ENCODE data around the gene UGT1A7. TPM values are rescaled to one million over a fixed set of nuclear protein-coding genes. Genes with fewer than 3 reads are reported as not detected.

The UGT1A7 gene
- total RNA-seq, 2 donors from 2014 or later = not detected

- Mint-ChIP-seq H3K36me3 (ENCODE audit: low read depth) (peaks cover 3% of the 10 kb centered on the region), H3K27ac (no peak overlapping the region), H3K4me3 (no peak overlapping the region), H3K27me3 (peaks cover 60% of the 10 kb centered on the region), H3K4me1 (no peaks in the 10 kb centered on the region)
- no peaks in the 10 kb centered on the region for H3K9me3 ChIP-seq (ENCODE audit: control insufficient read depth, low read length, poor library complexity, severe bottlenecking)
- ATAC-seq (no peak), DNase-seq (no peak)
Measured at GRCh38 chr2:233764264-233764663, 82.6 kb downstream of the UGT1A7 start.

GRCh38 chr2:233764761-233765160 lies 83.1 kb downstream of the UGT1A7 start:
- Mint-ChIP-seq H3K4me3 (no peak overlapping the region), H3K36me3 (ENCODE audit: low read depth) (peaks cover 4% of the 10 kb centered on the region), H3K27ac (no peak overlapping the region), H3K4me1 (no peaks in the 10 kb centered on the region), H3K27me3 (peaks cover 65% of the 10 kb centered on the region)
- ATAC-seq (no peak), DNase-seq (no peak)
- no peaks in the 10 kb centered on the region for H3K9me3 ChIP-seq (ENCODE audit: control insufficient read depth, low read length, poor library complexity, severe bottlenecking)

- H3K9me3 ChIP-seq (ENCODE audit: control insufficient read depth, low read length, poor library complexity, severe bottlenecking) = no peaks in the 10 kb centered on the region
- ATAC-seq = no peak
- peaks cover 4% of the 10 kb centered on the region for H3K36me3 Mint-ChIP-seq (ENCODE audit: low read depth)
- H3K4me3 Mint-ChIP-seq = no peak overlapping the region
- H3K27ac Mint-ChIP-seq = no peak overlapping the region
- H3K4me1 Mint-ChIP-seq = no peaks in the 10 kb centered on the region
- peaks cover 64% of the 10 kb centered on the region for H3K27me3 Mint-ChIP-seq
- DNase-seq = no peak
Measured at GRCh38 chr2:233766416-233766815, 84.7 kb downstream of the UGT1A7 start.

GRCh38 chr2:233768076-233768475 lies 86.4 kb downstream of the UGT1A7 start:
- Mint-ChIP-seq H3K36me3 (ENCODE audit: low read depth) (peaks cover 4% of the 10 kb centered on the region), H3K27ac (no peak overlapping the region), H3K4me3 (no peak overlapping the region), H3K4me1 (no peaks in the 10 kb centered on the region), H3K27me3 (peaks cover 58% of the 10 kb centered on the region)
- no peaks in the 10 kb centered on the region for H3K9me3 ChIP-seq (ENCODE audit: control insufficient read depth, low read length, poor library complexity, severe bottlenecking)
- ATAC-seq (no peak), DNase-seq (no peak)

GRCh38 chr2:233769260-233769659 lies 87.6 kb downstream of the UGT1A7 start:
- no peak for ATAC-seq
- no peak overlapping the region for H3K27ac Mint-ChIP-seq

GRCh38 chr2:233772153-233772552 lies 90.5 kb downstream of the UGT1A7 start:
- H3K27ac Mint-ChIP-seq = no peak overlapping the region
- DNase-seq (no peak), ATAC-seq (no peak)
- H3K4me3 Mint-ChIP-seq = no peak overlapping the region
- H3K27me3 Mint-ChIP-seq = peaks cover 36% of the 10 kb centered on the region
- no peaks in the 10 kb centered on the region for H3K4me1 Mint-ChIP-seq
- no peaks in the 10 kb centered on the region for H3K9me3 ChIP-seq (ENCODE audit: control insufficient read depth, low read length, poor library complexity, severe bottlenecking)
- peaks cover 3% of the 10 kb centered on the region for H3K36me3 Mint-ChIP-seq (ENCODE audit: low read depth)

More at GRCh38 chr2:233769260-233769659, 87.6 kb downstream of the UGT1A7 start:
- DNase-seq = no peak
- H3K9me3 ChIP-seq (ENCODE audit: control insufficient read depth, low read length, poor library complexity, severe bottlenecking) = no peaks in the 10 kb centered on the region
- Mint-ChIP-seq H3K36me3 (ENCODE audit: low read depth) (peaks cover 4% of the 10 kb centered on the region), H3K4me1 (no peaks in the 10 kb centered on the region), H3K4me3 (no peak overlapping the region), H3K27me3 (peaks cover 50% of the 10 kb centered on the region)

GRCh38 chr2:233772583-233772982 lies 90.9 kb downstream of the UGT1A7 start:
- peaks cover 32% of the 10 kb centered on the region for H3K27me3 Mint-ChIP-seq
- peaks cover 3% of the 10 kb centered on the region for H3K36me3 Mint-ChIP-seq (ENCODE audit: low read depth)
- no peak overlapping the region for H3K27ac Mint-ChIP-seq
- H3K4me1 Mint-ChIP-seq = no peaks in the 10 kb centered on the region
- H3K4me3 Mint-ChIP-seq = no peak overlapping the region
- no peaks in the 10 kb centered on the region for H3K9me3 ChIP-seq (ENCODE audit: control insufficient read depth, low read length, poor library complexity, severe bottlenecking)
- ATAC-seq = no peak
- DNase-seq = no peak

- DNase-seq (no peak), ATAC-seq (no peak)
- Mint-ChIP-seq H3K4me1 (no peaks in the 10 kb centered on the region), H3K36me3 (ENCODE audit: low read depth) (peaks cover 3% of the 10 kb centered on the region), H3K4me3 (no peak overlapping the region), H3K27me3 (peaks cover 31% of the 10 kb centered on the region), H3K27ac (no peak overlapping the region)
- no peaks in the 10 kb centered on the region for H3K9me3 ChIP-seq (ENCODE audit: control insufficient read depth, low read length, poor library complexity, severe bottlenecking)
Measured at GRCh38 chr2:233773854-233774253, 92.2 kb downstream of the UGT1A7 start.

- no peaks in the 10 kb centered on the region for H3K9me3 ChIP-seq (ENCODE audit: control insufficient read depth, low read length, poor library complexity, severe bottlenecking)
- ATAC-seq = no peak
- H3K36me3 Mint-ChIP-seq (ENCODE audit: low read depth) = no peaks in the 10 kb centered on the region
- H3K27ac Mint-ChIP-seq = no peak overlapping the region
- H3K4me3 Mint-ChIP-seq = no peak overlapping the region
- H3K4me1 Mint-ChIP-seq = no peaks in the 10 kb centered on the region
- peaks cover 27% of the 10 kb centered on the region for H3K27me3 Mint-ChIP-seq
- DNase-seq = no peak
Measured at GRCh38 chr2:233775414-233775813, 93.7 kb downstream of the UGT1A7 start.

GRCh38 chr2:233778030-233778429 lies 96.3 kb downstream of the UGT1A7 start, which contains the start of gene MROH2A:
TSS of gene MROH2A (plus strand) at chr2:233778330. CDS start at chr2:233779359, 1,029 bp downstream.
- Mint-ChIP-seq H3K4me1 (no peaks in the 10 kb centered on the region), H3K27ac (no peak within 1 kb of the TSS), H3K36me3 (ENCODE audit: low read depth) (no peaks in the 10 kb centered on the region), H3K27me3 (peaks cover 27% of the 10 kb centered on the region), H3K4me3 (no peak within 1 kb of the TSS)
- ATAC-seq (no peak), DNase-seq (no peak)
- no peaks in the 10 kb centered on the region for H3K9me3 ChIP-seq (ENCODE audit: control insufficient read depth, low read length, poor library complexity, severe bottlenecking)

- H3K4me3 Mint-ChIP-seq = no peak overlapping the region
- no peak overlapping the region for H3K27ac Mint-ChIP-seq
- H3K36me3 Mint-ChIP-seq (ENCODE audit: low read depth) = no peaks in the 10 kb centered on the region
- DNase-seq = no peak
- no peaks in the 10 kb centered on the region for H3K4me1 Mint-ChIP-seq
- no peak for ATAC-seq
- no peaks in the 10 kb centered on the region for H3K9me3 ChIP-seq (ENCODE audit: control insufficient read depth, low read length, poor library complexity, severe bottlenecking)
- peaks cover 23% of the 10 kb centered on the region for H3K27me3 Mint-ChIP-seq
Measured at GRCh38 chr2:233779722-233780121, 98.0 kb downstream of the UGT1A7 start.

- DNase-seq (no peak), ATAC-seq (no peak)
- no peaks in the 10 kb centered on the region for H3K4me1 Mint-ChIP-seq
Measured at GRCh38 chr2:233780771-233781170, 99.1 kb downstream of the UGT1A7 start.

GRCh38 chr2:233789554-233789953 lies 107.9 kb downstream of the UGT1A7 start:
- DNase-seq (no peak), ATAC-seq (no peak)
- H3K36me3 Mint-ChIP-seq (ENCODE audit: low read depth) = no peaks in the 10 kb centered on the region
- peaks cover 11% of the 10 kb centered on the region for H3K27me3 Mint-ChIP-seq
- peaks cover 4% of the 10 kb centered on the region for H3K4me1 Mint-ChIP-seq
- H3K27ac Mint-ChIP-seq = no peak overlapping the region
- no peak overlapping the region for H3K4me3 Mint-ChIP-seq
- no peaks in the 10 kb centered on the region for H3K9me3 ChIP-seq (ENCODE audit: control insufficient read depth, low read length, poor library complexity, severe bottlenecking)

More at GRCh38 chr2:233780771-233781170, 99.1 kb downstream of the UGT1A7 start:
- Mint-ChIP-seq H3K36me3 (ENCODE audit: low read depth) (no peaks in the 10 kb centered on the region), H3K27me3 (peaks cover 14% of the 10 kb centered on the region), H3K4me3 (no peak overlapping the region), H3K27ac (no peak overlapping the region)
- H3K9me3 ChIP-seq (ENCODE audit: control insufficient read depth, low read length, poor library complexity, severe bottlenecking) = no peaks in the 10 kb centered on the region

GRCh38 chr2:233791151-233791882 lies 109.6 kb downstream of the UGT1A7 start:
- H3K4me1 Mint-ChIP-seq = peaks cover 4% of the 10 kb centered on the region
- no peak overlapping the region for H3K4me3 Mint-ChIP-seq
- no peak for ATAC-seq
- no peak overlapping the region for H3K27ac Mint-ChIP-seq
- H3K27me3 Mint-ChIP-seq = peaks cover 7% of the 10 kb centered on the region
- no peaks in the 10 kb centered on the region for H3K36me3 Mint-ChIP-seq (ENCODE audit: low read depth)
- H3K9me3 ChIP-seq (ENCODE audit: control insufficient read depth, low read length, poor library complexity, severe bottlenecking) = no peaks in the 10 kb centered on the region
- no peak for DNase-seq
